ENCODE data around the gene HSD17B8.

Gene HSD17B8

GRCh38 chr6:33171880-33172687 lies 32.4 kb upstream of the HSD17B8 start:
- no peak for DNase-seq

GRCh38 chr6:33172688-33173534 lies 31.5 kb upstream of the HSD17B8 start:
- no peak for DNase-seq

DNA sequence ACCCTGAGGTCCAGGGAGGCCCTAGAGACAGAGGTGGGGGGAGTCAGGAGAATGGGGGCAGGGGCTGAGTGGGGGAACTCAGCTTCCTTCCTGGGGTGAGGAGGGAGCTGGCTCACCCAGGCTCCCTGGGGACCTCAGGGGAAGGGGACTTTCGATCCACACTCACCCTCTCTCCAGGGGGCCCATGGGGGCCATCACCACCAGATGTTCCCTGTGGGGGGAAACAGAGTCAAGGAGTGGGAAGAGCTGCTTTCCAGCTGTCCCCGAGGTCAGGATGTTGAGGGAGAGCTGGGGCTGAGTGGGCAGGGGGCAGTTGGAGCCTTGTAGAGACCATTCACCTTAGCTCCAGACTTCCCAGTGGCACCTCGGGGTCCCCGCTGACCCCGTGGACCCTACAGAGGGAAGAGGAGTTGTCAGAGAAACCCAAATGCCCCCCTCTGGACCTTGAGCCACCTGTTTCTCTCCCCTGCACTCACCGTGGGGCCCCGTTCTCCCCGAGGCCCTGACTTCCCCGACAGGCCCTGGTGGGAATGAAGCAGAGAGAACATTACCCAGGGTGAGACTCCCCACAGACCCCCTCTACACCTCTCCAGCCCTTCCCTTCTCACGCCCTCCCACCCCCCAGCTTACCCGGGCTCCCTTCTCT lies 30.8 kb upstream of the HSD17B8 start:
- no peak for DNase-seq

DNA sequence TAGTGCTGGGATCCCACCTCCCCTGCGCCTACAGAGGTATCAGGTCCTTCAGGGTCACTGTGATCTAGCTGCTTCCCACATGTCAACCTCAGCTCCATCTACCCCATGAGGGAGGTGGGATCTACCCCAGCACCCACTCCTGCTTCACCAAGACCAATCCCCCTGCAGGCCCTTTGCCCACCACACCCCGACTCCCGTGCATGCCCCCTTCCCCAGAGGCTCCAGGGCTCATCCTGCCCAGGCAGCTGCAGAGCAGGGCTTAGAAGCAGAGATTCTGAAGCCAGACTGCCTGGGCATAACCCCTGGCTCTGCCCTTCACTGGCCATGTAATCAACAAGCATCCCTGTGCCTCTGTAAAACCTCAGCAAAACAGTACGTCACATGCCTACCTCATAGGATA lies 29.7 kb upstream of the HSD17B8 start:
- DNase-seq, result no peak

DNA sequence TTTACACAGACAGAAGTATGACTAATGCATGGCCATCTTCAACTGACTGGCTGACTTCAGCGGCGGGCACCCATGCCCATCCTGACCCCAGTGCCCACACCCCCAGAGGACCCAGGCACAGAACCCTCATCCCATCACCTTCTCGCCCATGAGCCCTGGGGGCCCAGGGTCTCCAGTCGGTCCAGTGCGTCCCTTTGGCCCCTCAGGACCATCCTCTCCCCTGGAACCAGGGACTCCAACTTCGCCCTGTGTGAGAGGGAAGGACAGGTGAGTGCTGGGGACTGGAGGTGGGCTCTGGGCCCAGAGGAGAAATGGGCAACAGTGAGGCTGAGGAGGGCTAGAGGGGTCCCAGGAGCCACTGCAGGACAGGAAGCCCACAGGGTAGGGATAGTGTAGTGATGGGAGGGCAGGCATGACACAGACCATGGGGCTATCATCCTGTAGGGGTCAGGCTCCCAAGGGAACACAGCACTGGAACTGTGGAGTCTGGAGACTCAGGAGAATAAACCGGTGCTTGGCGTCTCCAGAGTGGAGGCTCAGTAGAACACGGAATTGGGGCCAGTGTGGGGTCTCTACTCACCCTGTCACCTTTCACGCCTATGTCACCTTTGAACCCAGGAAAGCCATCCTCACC lies 28.9 kb upstream of the HSD17B8 start:
- DNase-seq, result no peak

DNA sequence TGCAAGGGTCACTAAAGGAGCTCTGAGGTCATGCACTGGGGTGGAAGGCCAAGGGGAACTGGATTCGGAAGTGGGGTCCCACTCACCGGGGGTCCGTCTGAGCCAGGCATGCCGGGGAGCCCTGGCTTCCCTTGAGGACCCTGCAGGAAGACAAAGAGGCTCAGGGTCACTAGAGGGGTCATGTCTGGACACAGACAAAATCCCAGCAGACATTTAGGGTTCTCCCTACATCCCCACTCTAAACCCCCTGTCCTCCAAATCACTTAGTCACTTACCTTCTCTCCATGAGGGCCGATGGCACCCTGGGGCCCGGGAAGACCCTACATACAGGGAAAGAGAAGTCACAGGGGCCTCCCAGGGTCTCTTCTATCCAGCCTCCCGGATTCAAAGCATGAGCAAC lies 27.5 kb upstream of the HSD17B8 start:
- no peak for DNase-seq

- no peak for DNase-seq
Observed at GRCh38 chr6:33177552-33178446, 26.7 kb upstream of the HSD17B8 start.

GRCh38 chr6:33178755-33179475 lies 25.5 kb upstream of the HSD17B8 start:
- DNase-seq, result no peak

- no peak for DNase-seq
Observed at GRCh38 chr6:33181141-33181540, 23.3 kb upstream of the HSD17B8 start.

DNA sequence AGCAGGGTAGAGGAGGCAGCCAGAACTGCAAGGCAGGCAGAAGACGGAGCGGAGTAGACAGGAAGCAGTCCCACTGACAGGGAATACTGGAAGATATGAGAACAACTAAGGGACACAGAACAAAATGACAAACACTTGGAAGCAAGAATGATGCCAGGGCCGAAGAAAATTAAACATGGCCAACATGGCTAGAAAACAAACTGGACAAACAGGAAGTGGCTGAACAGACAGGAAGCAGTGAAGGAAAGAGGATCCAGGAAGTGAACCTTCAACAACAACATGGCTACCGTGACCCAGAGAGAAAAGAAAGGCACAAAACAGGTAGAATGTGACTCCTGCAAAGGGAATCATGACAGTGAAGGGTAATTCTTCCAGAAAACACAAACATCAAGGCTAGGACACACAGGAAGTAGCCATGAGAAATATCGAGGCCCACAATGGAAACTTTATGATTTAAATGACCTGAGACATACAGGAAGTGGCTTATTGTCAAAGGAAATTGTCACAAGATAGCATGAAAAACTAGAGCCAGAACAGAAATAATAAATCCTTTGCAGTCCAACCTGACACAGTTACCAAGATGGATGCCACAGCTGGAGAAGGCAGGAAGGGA lies 21.3 kb upstream of the HSD17B8 start:
- DNase-seq, result no peak

DNA sequence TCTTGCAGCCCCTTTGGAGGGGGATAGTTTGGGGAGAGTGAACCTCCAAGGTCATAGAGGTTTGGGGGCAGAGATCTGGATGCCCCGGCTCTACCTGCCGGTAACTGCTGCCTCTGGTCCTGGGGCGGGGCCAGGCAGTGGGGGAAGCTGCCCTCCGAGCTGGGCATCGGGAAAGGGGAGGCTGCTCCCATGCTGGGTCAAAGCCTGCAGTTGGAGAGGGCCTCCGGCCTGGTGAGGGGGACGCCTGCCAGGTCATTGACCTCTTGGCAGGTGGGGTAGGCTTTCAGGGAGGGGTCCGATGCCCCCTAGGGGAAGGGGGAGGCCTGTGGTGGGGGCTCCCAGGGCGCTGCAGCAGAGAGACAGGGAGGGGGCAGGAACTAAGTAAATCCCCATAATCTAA lies 19.3 kb upstream of the HSD17B8 start:
- no peak for DNase-seq

- no peak for DNase-seq
Observed at GRCh38 chr6:33185654-33186187, 18.7 kb upstream of the HSD17B8 start.

DNA sequence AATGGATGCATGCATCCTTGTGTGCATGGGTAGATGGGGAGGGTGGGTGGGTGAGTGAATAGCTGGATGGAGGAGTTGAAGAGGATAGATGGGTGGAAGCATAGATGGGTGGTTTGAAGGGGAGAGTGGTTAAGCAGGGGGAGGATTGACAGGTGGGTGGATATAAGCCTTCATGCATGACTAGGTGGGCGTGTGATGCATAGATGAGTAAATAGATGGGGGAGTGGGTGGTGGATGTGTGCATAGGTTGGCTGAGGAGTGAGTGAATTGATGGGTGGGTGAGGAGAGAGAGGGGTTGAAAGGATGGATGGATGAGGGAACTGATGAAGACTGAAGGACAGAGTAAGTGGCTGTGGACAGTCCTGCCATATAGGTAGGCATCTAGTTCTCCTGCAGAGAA lies 16.6 kb upstream of the HSD17B8 start:
- DNase-seq, result no peak

DNA sequence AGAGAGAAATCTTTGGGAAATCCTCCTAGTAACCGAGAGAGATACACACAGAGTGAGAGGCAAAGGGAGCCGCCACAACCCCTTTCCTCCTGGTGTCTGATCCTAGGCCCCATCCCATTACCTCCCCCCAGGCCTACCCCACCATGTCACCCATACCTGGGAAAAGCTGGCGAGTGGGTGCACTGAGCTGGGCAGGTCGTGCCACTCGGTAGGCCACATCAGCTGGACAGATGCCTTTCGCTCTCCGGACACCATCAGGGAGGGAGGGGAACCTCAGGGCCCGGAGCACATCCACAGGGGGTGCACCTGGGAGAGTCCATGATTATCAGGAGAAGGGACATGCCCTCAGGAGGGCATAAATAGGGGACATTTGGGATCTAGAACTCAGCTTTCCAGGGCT lies 15.3 kb upstream of the HSD17B8 start:
- no peak for DNase-seq

GRCh38 chr6:33189625-33190448 lies 14.6 kb upstream of the HSD17B8 start:
- DNase-seq, result no peak

- DNase-seq, result no peak
Observed at GRCh38 chr6:33190504-33191107, 13.8 kb upstream of the HSD17B8 start.

- no peak for DNase-seq
Observed at GRCh38 chr6:33191383-33192104, 12.9 kb upstream of the HSD17B8 start.

DNA sequence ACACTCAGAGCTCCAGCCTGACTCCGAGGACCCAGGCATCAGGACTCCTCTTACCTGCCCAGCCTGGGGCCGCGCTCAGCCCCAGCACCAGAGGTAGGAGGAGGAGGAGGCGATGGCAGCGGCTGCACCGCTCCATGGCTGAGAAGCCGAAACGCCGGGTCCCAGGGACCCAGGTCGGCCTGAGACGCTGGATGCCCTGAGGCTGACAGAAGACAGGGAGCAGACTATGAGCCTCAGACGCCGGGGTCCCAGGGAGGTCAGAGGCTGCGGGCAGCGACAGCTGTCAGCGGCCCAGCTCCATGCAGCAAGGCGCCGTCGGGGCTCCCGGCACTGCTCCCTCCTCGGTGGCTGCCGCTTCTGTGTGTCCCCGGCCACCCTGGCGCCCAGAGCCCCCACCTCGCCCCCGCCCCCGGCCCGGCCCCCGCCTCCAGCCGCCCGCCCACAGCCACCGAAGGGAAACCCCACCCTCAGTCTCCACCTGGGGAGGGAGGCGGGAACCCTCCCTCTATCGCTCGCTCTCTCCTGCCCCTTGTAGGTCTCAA lies 12.3 kb upstream of the HSD17B8 start, which contains the start of gene COL11A2:
Gene COL11A2 (minus strand): TSS at position 363 of the 542 bp plus-strand sequence. CDS start 227 bp downstream, at position 136.
- peak; percentile 43 for DNase-seq
